Superior temporal gyrus (tissue), 1 donor: ENCODE data around the gene PRR16.
"Not testable (repeated sequence)": the region's sequence is repeated elsewhere in the genome, so short reads cannot be mapped to it uniquely, and the experiment has no call there.

ENCODE experiments used
- DNase-seq: peaks from one replicate; pipeline ENCODE4 v3.0.0-alpha.2; 2016; ENCODE audit errors: extremely low spot score

Gene PRR16

DNA sequence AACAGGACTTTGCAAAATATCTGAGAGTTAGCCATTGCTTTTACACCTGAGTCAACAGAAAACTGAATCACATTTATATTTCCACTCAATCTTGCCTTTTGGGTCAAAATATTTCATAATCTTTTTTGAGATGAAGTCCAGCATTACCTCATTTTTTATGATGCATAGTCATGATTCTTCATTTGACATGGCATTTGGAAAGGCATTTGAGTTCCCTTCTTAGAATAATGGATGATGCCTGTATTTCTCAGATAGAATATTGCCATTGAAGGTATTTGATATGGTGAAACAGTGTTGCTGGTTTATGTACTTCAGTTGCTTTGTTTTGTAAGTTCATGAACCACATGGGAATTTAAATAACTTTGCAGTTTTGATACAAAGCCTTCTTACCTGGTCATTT, 180.4 kb downstream of the PRR16 start:
- no peak for DNase-seq

- no peak for DNase-seq
Measured at GRCh38 chr5:120655828-120656435, 191.8 kb downstream of the PRR16 start.

GRCh38 chr5:120657104-120657503, 193.0 kb downstream of the PRR16 start:
- DNase-seq = no peak

DNA sequence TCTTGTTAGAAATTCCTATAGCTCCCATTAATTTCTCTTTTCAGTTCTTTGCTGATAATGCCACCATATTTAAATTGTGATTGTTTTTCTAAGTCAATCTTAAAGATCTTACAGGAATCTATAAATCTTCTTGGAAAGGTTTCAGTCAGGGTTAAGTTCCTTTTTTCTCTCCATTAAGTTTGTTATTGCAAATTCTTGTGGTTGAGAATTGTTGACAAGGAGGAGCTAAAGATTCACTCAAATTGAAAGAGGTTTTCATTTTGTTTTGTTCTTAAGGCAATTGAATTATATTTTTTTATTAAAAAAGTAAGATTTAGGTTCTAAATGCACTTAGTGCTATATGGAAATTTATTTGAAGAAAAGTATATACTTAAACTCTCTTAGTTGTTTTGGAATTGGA, 213.4 kb downstream of the PRR16 start:
- no peak for DNase-seq

DNA sequence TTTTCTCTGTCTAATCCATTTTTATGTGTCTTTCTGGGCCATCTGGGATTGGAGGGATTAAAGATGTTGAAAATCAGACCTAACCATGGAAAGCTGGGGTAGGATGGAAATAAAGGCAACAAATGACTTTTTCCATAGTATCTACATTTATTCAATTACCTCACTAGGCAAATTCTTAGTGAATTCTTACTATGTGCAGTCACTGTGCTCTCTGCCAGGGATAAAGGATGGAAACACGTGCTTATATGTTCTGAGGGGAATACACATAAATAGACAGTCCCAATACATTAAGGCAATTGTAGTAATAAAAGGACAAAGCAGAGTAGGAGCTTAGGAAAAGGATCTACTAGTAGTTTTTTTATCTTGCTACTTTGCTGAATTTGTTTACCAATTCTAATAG, 214.2 kb downstream of the PRR16 start:
- no peak for DNase-seq

- DNase-seq = no peak
Measured at GRCh38 chr5:120682851-120683250, 218.8 kb downstream of the PRR16 start.

DNA sequence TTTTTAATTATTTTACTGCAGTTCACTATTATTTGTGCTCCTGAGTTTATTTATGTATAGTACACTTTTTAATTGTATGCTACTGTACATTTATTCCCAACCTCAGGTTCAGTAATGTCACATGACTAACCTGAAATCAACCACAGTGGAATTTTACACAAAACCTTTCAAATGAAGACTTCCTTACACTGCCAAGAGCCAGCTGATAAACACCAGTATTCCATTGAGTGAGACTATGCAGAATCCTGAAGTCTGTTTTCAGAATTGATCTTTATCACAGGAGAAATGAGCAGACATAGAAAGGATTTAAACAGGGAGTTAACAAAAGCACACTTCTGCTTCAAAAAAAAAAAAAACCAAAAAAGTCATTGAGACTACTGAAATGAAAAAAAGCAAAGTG, 219.5 kb downstream of the PRR16 start:
- no peak for DNase-seq

GRCh38 chr5:120684213-120684612, 220.1 kb downstream of the PRR16 start:
- no peak for DNase-seq

DNA sequence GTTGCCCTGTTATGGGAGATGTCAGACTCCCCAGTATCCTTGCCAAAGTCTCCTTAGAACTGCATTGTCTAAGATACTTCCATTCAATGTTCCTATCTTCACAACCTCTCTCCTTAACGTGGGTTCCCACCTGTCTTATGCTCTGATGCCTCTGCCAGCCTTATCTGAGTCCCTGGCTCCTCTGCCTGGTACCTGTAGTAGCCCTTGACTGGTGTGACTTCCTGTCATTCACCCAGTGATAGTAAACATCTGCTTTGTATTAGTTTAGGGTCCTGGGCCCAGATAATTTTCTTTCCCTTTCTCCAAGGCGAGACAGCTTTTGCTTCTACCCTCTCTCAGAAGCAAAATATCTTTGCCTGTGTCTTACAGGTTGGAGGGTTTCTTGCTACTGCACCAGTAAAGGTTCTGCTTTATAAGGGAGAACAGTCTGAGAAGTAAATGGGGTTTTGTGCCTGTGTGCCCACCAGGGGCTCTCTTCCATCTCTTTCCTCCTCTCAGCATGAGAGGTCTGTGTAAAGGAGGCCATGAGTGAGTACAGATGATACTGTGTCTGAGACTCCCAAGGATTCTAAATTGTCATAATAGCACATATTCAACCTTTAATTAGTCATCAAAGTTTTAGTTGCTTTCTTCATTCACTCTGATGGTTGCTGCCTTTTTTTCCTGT, 220.8 kb downstream of the PRR16 start:
- DNase-seq = no peak

GRCh38 chr5:120690621-120691407, 226.7 kb downstream of the PRR16 start:
- no peak for DNase-seq

GRCh38 chr5:120692325-120692724, 228.2 kb downstream of the PRR16 start:
- DNase-seq = no peak

DNA sequence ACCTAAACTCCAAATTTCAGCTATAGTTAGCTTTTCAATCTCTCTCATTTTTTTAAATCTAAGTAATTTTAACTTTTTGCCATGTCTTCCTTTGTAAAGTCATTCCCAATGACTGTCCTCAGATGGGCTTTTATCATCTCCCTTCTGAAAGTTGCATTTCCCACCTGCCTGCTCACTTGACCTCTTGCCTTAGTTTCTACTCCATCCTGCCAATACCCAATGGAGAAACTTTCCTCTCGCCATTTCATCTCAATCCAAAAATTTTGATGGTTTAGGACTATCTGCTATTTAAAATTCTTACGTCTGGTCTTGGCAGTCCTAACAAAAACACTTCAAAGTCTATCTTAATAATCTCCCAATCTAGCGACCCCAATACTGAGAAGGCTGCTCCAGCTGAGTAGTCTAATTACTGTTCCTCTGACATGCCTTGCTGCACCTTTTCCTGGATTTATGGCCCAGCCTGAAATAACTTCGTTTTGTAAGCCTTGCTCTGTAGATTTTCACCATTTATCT, 231.3 kb downstream of the PRR16 start:
- DNase-seq = no peak

DNA sequence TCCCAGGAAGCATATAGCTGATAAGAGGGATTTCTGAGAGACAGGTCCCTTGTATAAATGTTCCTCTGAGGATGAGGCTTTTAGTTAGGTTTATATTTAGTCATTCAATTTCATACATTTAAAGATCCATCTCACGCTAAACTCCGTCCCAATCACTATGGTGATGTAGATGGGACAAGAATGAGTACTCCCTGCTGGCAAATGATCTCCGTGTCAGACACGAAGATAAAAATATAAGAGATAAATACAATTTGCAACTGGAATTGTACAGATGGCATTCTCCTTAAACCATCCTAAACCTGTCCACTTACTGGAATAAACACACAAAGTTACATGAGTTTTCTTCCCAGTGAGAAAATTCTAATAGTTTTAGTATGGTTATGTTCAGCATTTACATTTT, 233.0 kb downstream of the PRR16 start:
- no peak for DNase-seq

GRCh38 chr5:120697670-120698327, 233.7 kb downstream of the PRR16 start:
- not testable (repeated sequence) for DNase-seq

DNA sequence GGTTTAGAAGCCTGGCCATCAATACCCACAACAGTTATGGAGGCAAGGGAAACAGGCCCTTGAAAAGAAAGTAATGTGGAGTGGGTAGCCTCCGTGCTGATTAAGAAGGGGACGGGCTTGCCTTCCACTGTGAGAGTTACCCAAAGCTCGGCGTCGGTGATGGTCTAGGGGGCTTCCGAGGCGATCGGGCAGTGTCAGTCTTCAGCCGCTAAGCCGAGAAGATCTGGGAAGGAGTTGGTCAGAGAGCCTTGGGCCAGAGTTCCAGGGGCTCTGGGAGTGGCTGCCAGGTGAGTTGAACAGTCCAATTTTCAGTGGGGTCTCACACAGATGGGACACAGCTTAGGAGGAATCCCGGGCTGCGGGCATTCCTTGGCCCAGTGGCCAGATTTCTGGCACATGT, 236.6 kb downstream of the PRR16 start:
- not testable (repeated sequence) for DNase-seq

DNA sequence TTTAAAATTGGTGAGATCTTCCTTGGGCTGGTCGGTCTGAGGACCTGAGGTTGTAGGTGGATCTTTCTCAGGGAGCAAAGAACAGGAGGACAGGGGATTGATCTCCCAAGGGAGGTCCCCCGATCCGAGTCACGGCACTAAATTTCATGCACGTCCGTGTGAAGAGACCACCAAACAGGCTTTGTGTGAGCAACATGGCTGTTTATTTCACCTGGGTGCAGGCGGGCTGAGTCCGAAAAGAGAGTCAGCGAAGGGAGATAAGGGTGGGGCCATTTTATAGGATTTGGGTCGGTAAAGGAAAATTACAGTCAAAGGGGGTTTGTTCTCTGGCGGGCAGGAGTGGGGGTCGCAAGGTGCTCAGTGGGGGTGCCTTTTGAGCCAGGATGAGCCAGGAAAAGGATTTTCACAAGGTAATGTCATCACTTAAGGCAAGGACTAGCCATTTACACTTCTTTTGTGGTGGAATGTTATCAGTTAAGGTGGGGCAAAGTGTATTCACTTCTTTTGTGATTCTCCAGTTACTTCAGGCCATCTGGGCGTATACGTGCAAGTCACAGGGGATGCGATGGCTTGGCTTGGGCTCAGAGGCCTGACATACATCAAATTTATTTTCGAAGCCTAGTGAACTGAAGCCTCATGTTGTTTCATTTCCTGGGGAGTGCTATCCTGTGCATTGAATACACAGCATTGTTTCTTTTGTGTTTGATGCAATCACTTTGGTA, 238.9 kb downstream of the PRR16 start:
- DNase-seq = not testable (repeated sequence)

DNA sequence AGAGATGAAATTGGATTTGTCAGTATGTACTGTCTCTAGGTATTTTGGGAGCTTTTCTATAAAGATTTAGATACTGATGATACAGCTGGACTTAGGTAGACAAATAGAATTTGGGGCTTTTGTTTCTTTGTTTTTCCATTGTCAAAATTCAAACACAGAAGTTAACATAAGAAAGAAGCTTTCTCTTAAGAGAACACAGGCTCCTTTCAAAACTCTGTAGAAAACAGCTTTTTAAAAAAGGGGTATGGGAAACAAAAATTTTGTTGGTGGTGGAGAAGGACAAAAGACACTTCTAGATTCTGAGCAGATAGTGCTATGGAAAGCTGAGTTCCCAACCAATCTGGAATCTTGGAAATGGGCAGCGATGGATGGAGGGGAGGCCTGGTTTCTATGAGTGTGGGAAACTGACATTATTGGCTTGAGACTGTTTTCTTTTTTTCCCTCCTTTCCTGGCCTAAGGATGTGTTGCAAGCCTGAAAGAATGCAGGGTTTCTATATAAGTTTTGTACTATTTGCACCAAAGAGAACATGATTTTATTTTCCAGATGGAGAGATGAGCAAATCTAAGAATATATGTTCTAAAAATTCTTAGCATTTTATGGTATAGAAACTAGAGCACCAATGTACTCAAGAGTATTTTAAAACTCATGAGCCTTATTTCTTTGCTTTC, 240.0 kb downstream of the PRR16 start:
- peak; percentile 53 for DNase-seq

- no peak for DNase-seq
Measured at GRCh38 chr5:120706877-120707276, 242.8 kb downstream of the PRR16 start.

DNA sequence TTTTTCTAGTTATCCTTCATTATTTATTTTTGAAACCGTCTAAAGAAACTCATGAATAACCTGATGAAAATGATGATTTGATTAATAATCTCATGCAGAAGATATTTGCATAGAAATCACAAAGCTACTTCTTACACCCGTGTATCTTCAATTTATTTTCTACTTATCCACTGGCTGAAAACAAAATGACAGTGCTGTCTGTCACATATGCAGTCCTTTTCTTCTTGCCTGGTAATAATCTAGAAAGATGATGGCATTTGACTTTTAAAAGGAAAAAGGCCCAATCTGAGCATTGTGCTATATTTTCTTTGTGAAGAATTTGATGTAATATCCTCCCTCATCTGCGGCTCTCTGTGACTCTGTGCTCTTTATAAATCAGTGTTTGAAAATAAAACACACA, 253.3 kb downstream of the PRR16 start:
- DNase-seq = no peak

DNA sequence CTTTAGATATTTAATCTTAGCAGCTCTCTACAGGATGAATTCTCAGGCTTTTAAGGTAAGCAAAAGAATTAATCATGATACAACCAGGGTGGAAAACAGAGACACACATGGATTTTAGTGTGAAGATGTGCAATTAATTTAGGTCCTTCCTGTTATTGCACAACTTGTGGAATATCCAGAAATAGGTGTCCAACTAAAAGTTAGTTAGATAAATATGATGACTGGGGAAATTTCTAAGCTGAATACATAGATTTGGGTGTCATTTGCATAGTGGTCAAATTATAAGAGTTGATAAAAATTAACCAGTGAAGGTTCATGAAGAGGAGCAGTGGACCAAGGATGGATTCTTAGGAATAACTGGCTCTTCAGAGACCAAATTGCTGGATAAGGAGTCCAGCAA, 266.1 kb downstream of the PRR16 start:
- DNase-seq = no peak

DNA sequence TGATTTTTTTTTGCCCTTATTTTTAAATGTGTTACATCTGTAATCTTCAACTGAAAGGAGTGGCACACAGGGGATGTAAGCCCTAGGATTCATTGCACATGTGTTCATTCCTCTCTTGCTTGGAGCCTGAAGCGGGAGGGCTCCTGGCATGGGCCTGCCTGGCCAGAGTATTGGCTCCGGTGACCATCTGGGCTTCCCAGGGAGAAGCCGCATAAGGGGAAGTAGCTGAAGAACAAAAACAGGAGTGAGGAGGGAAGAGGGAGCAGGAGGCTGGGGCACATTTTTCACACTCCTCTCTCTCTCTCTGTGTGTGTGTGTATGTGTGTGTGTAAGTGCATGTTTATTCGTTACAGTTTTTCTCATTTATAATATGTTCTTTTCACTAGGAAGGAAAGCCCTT, 269.9 kb downstream of the PRR16 start:
- no peak for DNase-seq
